HepG2 (cell line): ENCODE results near the gene AP4S1. TPM values are rescaled to one million over a fixed set of nuclear protein-coding genes. Genes with fewer than 3 reads are reported as not detected.

Experiments
- ATAC-seq: fragments of 200-7000 bp; cut with Tn5 transposase; 3 replicates; pipeline ENCODE4 v1.9.1; 2020; ENCODE audit warnings: mild to moderate bottlenecking, moderate library complexity
- BruUV-seq: library from RNA; stranded (reverse); fragments of 400-500 nt; replicated peaks from 2 replicates; lab custom pipeline; 2021; lab: Mats Ljungman, UMichigan
- CTCF ChIA-PET: fragments of 300-600 bp; formaldehyde crosslinking; extraction: SDS; loops from one replicate; lab custom pipeline; 2021; ENCODE audit warnings: low total read pairs, inconsistent platforms, low intra/inter-chr PET ratio; lab: Yijun Ruan, JAX
- POLR2A ChIA-PET: fragments of 350-600 bp; sonication (Branson Sonifier 250); formaldehyde crosslinking; loops from one replicate; lab custom pipeline; 2020; ENCODE audit warnings: antibody characterized with exemption, inconsistent platforms; lab: Yijun Ruan, JAX
- DNase-seq: peaks from one replicate; pipeline ENCODE4 v3.0.0-alpha.2; 2015; ENCODE audit warnings: low spot score
- FAIRE-seq: peaks from 3 replicates; lab custom pipeline; 2011; peaks lifted over from hg19 to GRCh38; lab: Jason Lieb, UNC
- H2AFZ ChIP-seq: one replicate; pipeline ENCODE4 v1.6.1; 2011; ENCODE audit warnings: low read length, inconsistent platforms
- H3K27ac ChIP-seq: fragments of 300-600 bp; 3 replicates; pipeline ENCODE4 v1.8.0; 2011; ENCODE audit warnings: mixed run types, mild to moderate bottlenecking, mixed read lengths, low read length, inconsistent platforms; ENCODE audit not compliant: insufficient read depth; ENCODE audit errors: extremely low read length
- H3K27me3 ChIP-seq, 2 experiments: fragments of 200-600 bp in 1 of 2; 2 replicates in 1 of 2; 3 replicates in 1 of 2; pipeline versions ENCODE4 v1.6.0 to v1.8.0; 2011; ENCODE audit warnings: low read length in 2 of 2, mild to moderate bottlenecking in 2 of 2, moderate library complexity in 2 of 2, inconsistent platforms in 1 of 2; ENCODE audit not compliant: insufficient read depth in 2 of 2, control insufficient read depth in 1 of 2
- H3K36me3 ChIP-seq, 2 experiments: fragments of 200-600 bp in 1 of 2; replicated peaks in 1 of 2; 2 replicates in 1 of 2; 3 replicates in 1 of 2; pipeline versions ENCODE4 v1.5.1 to v1.8.0; 2011; ENCODE audit warnings: low read length in 2 of 2, inconsistent platforms in 1 of 2; ENCODE audit not compliant: insufficient read depth in 2 of 2, control insufficient read depth in 1 of 2
- H3K4me1 ChIP-seq: 2 replicates; pipeline ENCODE4 v1.5.1; 2012; ENCODE audit warnings: low read length, inconsistent platforms; ENCODE audit not compliant: insufficient read depth
- H3K4me2 ChIP-seq: 2 replicates; pipeline ENCODE4 v1.6.0; 2011; ENCODE audit warnings: low read depth, low read length, inconsistent platforms
- H3K4me3 ChIP-seq, 3 experiments: fragments of 200-600 bp in 1 of 3; sonication (generic), shearing (Covaris generic) in 1 of 3; replicated peaks in 1 of 3; 2 replicates each; pipeline ENCODE4 v1.5.1; 2011 to 2016; ENCODE audit warnings: low read length in 3 of 3, inconsistent platforms in 2 of 3, low read depth in 2 of 3, mild to moderate bottlenecking in 2 of 3, control low read depth in 1 of 3, mixed read lengths in 1 of 3; ENCODE audit not compliant: insufficient read depth in 1 of 3
- H3K79me2 ChIP-seq: one replicate; pipeline ENCODE4 v1.6.1; 2011; ENCODE audit warnings: low read length, inconsistent platforms; ENCODE audit not compliant: insufficient read depth
- H3K9ac ChIP-seq: 2 replicates; pipeline ENCODE4 v1.6.0; 2011; ENCODE audit warnings: mild to moderate bottlenecking, low read depth, low read length, inconsistent platforms; ENCODE audit not compliant: insufficient read depth
- H3K9me3 ChIP-seq: 2 replicates; pipeline ENCODE4 v1.5.1; 2012; ENCODE audit warnings: mild to moderate bottlenecking, low read length
- H4K20me1 ChIP-seq: 2 replicates; pipeline ENCODE4 v1.6.0; 2011; ENCODE audit warnings: inconsistent platforms, mild to moderate bottlenecking, low read length, moderate library complexity; ENCODE audit not compliant: insufficient read depth
- ATF7 ChIP-seq, 2 experiments: fragments of 450-650 bp in 1 of 2; sonication (generic) in 1 of 2; formaldehyde crosslinking in 1 of 2; IDR thresholded peaks; 2 replicates each; pipeline versions ENCODE4 v1.4.0 to v1.6.1; 2016 to 2020; ENCODE audit warnings: antibody characterized with exemption in 1 of 2, mild to moderate bottlenecking in 1 of 2, missing genetic modification reagents in 1 of 2
- GABPB1 ChIP-seq: IDR thresholded peaks from 2 replicates; pipeline ENCODE4 v1.6.1; 2016; ENCODE audit warnings: mild to moderate bottlenecking, missing genetic modification reagents, moderate library complexity, missing compliant biosample characterization
- HNRNPK ChIP-seq: fragments of 200-400 bp; formaldehyde crosslinking; IDR thresholded peaks from 2 replicates; pipeline ENCODE4 v1.6.1; 2018; ENCODE audit warnings: low read length, low read depth, moderate library complexity, mild to moderate bottlenecking; ENCODE audit not compliant: poor library complexity, severe bottlenecking
- MXD3 ChIP-seq: IDR thresholded peaks from 2 replicates; pipeline ENCODE4 v1.6.1; 2016; ENCODE audit warnings: mild to moderate bottlenecking, missing biosample characterization, missing genetic modification reagents
- POGZ ChIP-seq: sonication (generic); formaldehyde crosslinking; IDR thresholded peaks from 2 replicates; pipeline ENCODE4 v1.4.0; 2020; ENCODE audit warnings: mild to moderate bottlenecking, missing genetic modification reagents
- RAD51 ChIP-seq: fragments of 450-650 bp; IDR thresholded peaks from 2 replicates; pipeline ENCODE4 v1.6.1; 2016; ENCODE audit warnings: borderline replicate concordance
- RBM22 ChIP-seq: fragments of 200-400 bp; formaldehyde crosslinking; optimal IDR thresholded peaks from 2 replicates; pipeline ENCODE3; 2017; ENCODE audit warnings: mild to moderate bottlenecking, low read length, moderate library complexity
- SIN3A ChIP-seq: IDR thresholded peaks from 2 replicates; pipeline ENCODE4 v1.6.1; 2011; ENCODE audit warnings: low read depth, mild to moderate bottlenecking, control low read depth, low read length, borderline replicate concordance
- STAG1 ChIP-seq: sonication (generic); formaldehyde crosslinking; IDR thresholded peaks from 2 replicates; pipeline ENCODE4 v1.4.0; 2020; ENCODE audit warnings: missing genetic modification reagents
- ZNF672 ChIP-seq: sonication (generic); formaldehyde crosslinking; IDR thresholded peaks from 2 replicates; pipeline ENCODE4 v1.8.1; 2022; ENCODE audit warnings: missing genetic modification reagents
- WGBS: methylation state at CpG from one replicate; pipeline ENCODE4 v1.1.6; 2017; ENCODE audit warnings: low lambda C conversion rate; 5-methylcytosine and 5-hydroxymethylcytosine counted together
- in situ Hi-C: cut with HindIII; loops from 2 replicates; pipeline ENCODE4 v1.10.0; 2017; ENCODE audit warnings: low pct_unique_long_range_greater_than_20kb; ENCODE audit not compliant: extremely low pct_ligation_motif_present
- intact Hi-C: fragments of 100-400 bp; cut with micrococcal nuclease; formaldehyde crosslinking; loops from one replicate; pipeline ENCODE4 v1.10.0; 2022; ENCODE audit not compliant: unreplicated experiment
- polyA plus RNA-seq, 8 experiments: library from polyadenylated mRNA; depleted of rRNA in 3 of 8; stranded (reverse) in 7 of 8; unstranded in 1 of 8; fragments of >200 nt; fragmentation: Illumina TruSeq in 4 of 8; extraction: Trizol in 4 of 8; gene quantifications; 2 replicates each; pipeline versions ENCODE4 v1.2.1 to v1.2.3, GENCODE V29; 2011 to 2016; ENCODE audit warnings: low read depth in 4 of 8, missing spikeins in 1 of 8, mixed read lengths in 1 of 8; ENCODE audit not compliant: insufficient read depth in 1 of 8
- total RNA-seq, 5 experiments: library from RNA; depleted of rRNA; stranded (reverse); fragments of >200 nt; fragmentation: Illumina TruSeq; extraction: Trizol; gene quantifications; 2 replicates each; pipeline ENCODE4 v1.2.3, GENCODE V29; 2016; ENCODE audit warnings: low read depth in 1 of 5

The AP4S1 gene
- total and polyA plus RNA-seq, 2 of the 13 experiments (the other 11 are each of a cell fraction or from before 2014, with no cell fraction given) = 3.9 to 21.1 TPM

GRCh38 chr14:30982533-30982932 lies 42.9 kb upstream of the AP4S1 start:
- Histone ChIP-seq H3K4me3 (no peak overlapping the region), H3K27ac (no peak overlapping the region), H3K9ac (no peak overlapping the region), H3K4me1 (peaks cover 17% of the 10 kb centered on the region), H2AFZ (no peak overlapping the region), H3K9me3 (no peaks in the 10 kb centered on the region), H3K79me2 (peaks cover 95% of the 10 kb centered on the region), H3K36me3 (peaks cover 0 to 9% of the 10 kb centered on the region in 2 experiments; a peak in 2 of 5 replicates), H4K20me1 (peaks cover 79% of the 10 kb centered on the region), H3K27me3 (no peaks in the 10 kb centered on the region), H3K4me2 (no peak overlapping the region)
- ATAC-seq (no peak), FAIRE-seq (no peak), DNase-seq (no peak)
- TF ChIP-seq POGZ (CRISPR knock-in tag) (0 out of 2 replicates have a peak, but pooled peaks have one; percentile 13), ZNF672 (CRISPR knock-in tag) (no peak), GABPB1 (CRISPR knock-in tag) (0 out of 2 replicates have a peak, but pooled peaks have one; percentile 3), RBM22 (peak; percentile 84), MXD3 (CRISPR knock-in tag) (no peak)
- in situ Hi-C loops = loop anchor here (5.0 kb wide), 1 partner anchor 100 kb away; no protein-coding TSS in a partner anchor
- ChIA-PET POLR2A (interaction anchor here (3.2 kb wide), 1 partner anchor 44 kb away, joined by 20 read pairs; the partner anchor contains the start of genes AP4S1 and STRN3), CTCF (interaction anchor here (1.1 to 5.8 kb wide), 2 partner anchors 99 to 104 kb away, joined by 3 to 102 read pairs; no protein-coding TSS in a partner anchor)
- intact Hi-C loops = loop anchor here (5.0 to 10.0 kb wide), 2 partner anchors 120 to 372 kb away; no protein-coding TSS in a partner anchor
- BruUV-seq = no TSS peak
- 97% methylated on average over 7 of the region's 7 CpGs for WGBS

- no peaks in the 10 kb centered on the region for H3K27me3 ChIP-seq
- no peak for FAIRE-seq
- peaks cover 95% of the 10 kb centered on the region for H3K79me2 ChIP-seq
- no peaks in the 10 kb centered on the region for H3K9me3 ChIP-seq
- no peak for ATAC-seq
- ChIA-PET POLR2A (interaction anchor here (2.9 kb wide), 1 partner anchor 42 kb away, joined by 11 read pairs; the partner anchor contains the start of gene STRN3), CTCF (no interaction called here)
- 99% methylated on average over 2 of the region's 2 CpGs for WGBS
- intact Hi-C loops = loop anchor here (5.0 to 10.0 kb wide), 2 partner anchors 118 to 371 kb away; no protein-coding TSS in a partner anchor
- DNase-seq = no peak
- H3K4me2 ChIP-seq = no peak overlapping the region
- in situ Hi-C loops = loop anchor here (5.0 kb wide), 1 partner anchor 98 kb away; no protein-coding TSS in a partner anchor
- BruUV-seq = no TSS peak
- no peak overlapping the region for H3K9ac ChIP-seq
- H2AFZ ChIP-seq = no peak overlapping the region
- TF ChIP-seq RAD51 (no peak), STAG1 (no peak), ATF7 (IDR thresholded peaks at IDR 0.05) (no peak), ATF7 (CRISPR knock-in tag; IDR thresholded peaks at IDR 0.05) (no peak), SIN3A (no peak), HNRNPK (peak; percentile 90)
- TF ChIP-seq, all 625 proteins: peak for 1
- H3K36me3 ChIP-seq = peaks cover 0 to 9% of the 10 kb centered on the region in 2 experiments; a peak in 2 of 5 replicates
- H4K20me1 ChIP-seq = peaks cover 82% of the 10 kb centered on the region
- H3K27ac ChIP-seq = no peak overlapping the region
- peaks cover 30% of the 10 kb centered on the region for H3K4me1 ChIP-seq
- H3K4me3 ChIP-seq = no peak overlapping the region
Measured at GRCh38 chr14:30983858-30984257, 41.6 kb upstream of the AP4S1 start.
